Inflammatory macrophage (primary cell): ENCODE measurements around the gene GPR151.
"Not testable (repeated sequence)": the region's sequence is repeated elsewhere in the genome, so short reads cannot be mapped to it uniquely, and the experiment has no call there.

ENCODE experiments used
- DNase-seq, 2 donors: peaks; one replicate each; pipeline ENCODE4 v3.0.0-alpha.2; 2020 to 2022
- total RNA-seq, 18 experiments: gene quantifications; one replicate each; lab custom pipeline; 2026; ENCODE audit warnings: mixed read lengths in 6 of 18, inconsistent platforms in 2 of 18; lab: John Stamatoyannopoulos, UW

Gene GPR151
- 0 to 0.13 (median 0) reads per million in 18 experiments for total RNA-seq

- no peak for DNase-seq
Measured at GRCh38 chr5:146516151-146516475, at the start of gene GPR151. Gene GPR151 (minus strand): TSS chr5:146516190. CDS start chr5:146516113, 77 bp downstream.

- no peak for DNase-seq
Measured at GRCh38 chr5:146564007-146564762, 48.2 kb upstream of the GPR151 start.

- DNase-seq = no peak
Measured at GRCh38 chr5:146562461-146562860, 46.5 kb upstream of the GPR151 start.

GRCh38 chr5:146561711-146562110, 45.7 kb upstream of the GPR151 start:
- DNase-seq = no peak

- DNase-seq = no peak
Measured at GRCh38 chr5:146560205-146560812, 44.3 kb upstream of the GPR151 start.

GRCh38 chr5:146556884-146557283, 40.9 kb upstream of the GPR151 start:
- DNase-seq = not testable (repeated sequence)

- no peak for DNase-seq
Measured at GRCh38 chr5:146553446-146553845, 37.5 kb upstream of the GPR151 start.

- DNase-seq = no peak
Measured at GRCh38 chr5:146549615-146550014, 33.6 kb upstream of the GPR151 start.

GRCh38 chr5:146548781-146549449, 32.9 kb upstream of the GPR151 start:
- no peak for DNase-seq

GRCh38 chr5:146544232-146544631, 28.2 kb upstream of the GPR151 start:
- no peak for DNase-seq

GRCh38 chr5:146541958-146542849, 26.2 kb upstream of the GPR151 start:
- peak; percentile 36 to 41 for DNase-seq

- no peak for DNase-seq
Measured at GRCh38 chr5:146540414-146540813, 24.4 kb upstream of the GPR151 start.

GRCh38 chr5:146539973-146540372, 24.0 kb upstream of the GPR151 start:
- no peak for DNase-seq

- DNase-seq = no peak
Measured at GRCh38 chr5:146538432-146538831, 22.4 kb upstream of the GPR151 start.

GRCh38 chr5:146533882-146534281, 17.9 kb upstream of the GPR151 start:
- no peak for DNase-seq

GRCh38 chr5:146533260-146533857, 17.4 kb upstream of the GPR151 start:
- DNase-seq = peak; percentile 46 to 70

- DNase-seq = no peak
Measured at GRCh38 chr5:146529984-146530383, 14.0 kb upstream of the GPR151 start.

- DNase-seq = no peak
Measured at GRCh38 chr5:146528236-146528635, 12.2 kb upstream of the GPR151 start.

GRCh38 chr5:146527785-146528184, 11.8 kb upstream of the GPR151 start:
- no peak for DNase-seq

- no peak for DNase-seq
Measured at GRCh38 chr5:146523698-146524097, 7.7 kb upstream of the GPR151 start.

GRCh38 chr5:146521403-146522106, 5.6 kb upstream of the GPR151 start:
- no peak for DNase-seq

GRCh38 chr5:146520731-146521130, 4.7 kb upstream of the GPR151 start:
- DNase-seq = no peak
